Activated T-cell treated with anti-CD3 and anti-CD28 coated beads for 1 hour (primary cell): ENCODE results near the gene ROBO3.

Experiments used
- DNase-seq: peaks from one replicate; pipeline ENCODE4 v3.0.0-alpha.2; 2020; ENCODE audit warnings: low read depth

Gene ROBO3

GRCh38 chr11:124876818-124877630, 11.8 kb downstream of the ROBO3 start:
- no peak for DNase-seq

GRCh38 chr11:124877631-124877909, 12.3 kb downstream of the ROBO3 start:
- DNase-seq, result no peak

- no peak for DNase-seq
Measured at GRCh38 chr11:124877910-124878758, 12.9 kb downstream of the ROBO3 start.

GRCh38 chr11:124878759-124879492, 13.7 kb downstream of the ROBO3 start:
- no peak for DNase-seq

- DNase-seq, result no peak
Measured at GRCh38 chr11:124879493-124880289, 14.5 kb downstream of the ROBO3 start.

GRCh38 chr11:124880290-124880611, 15.0 kb downstream of the ROBO3 start:
- no peak for DNase-seq

GRCh38 chr11:124880958-124881357, 15.7 kb downstream of the ROBO3 start:
- DNase-seq, result no peak

- no peak for DNase-seq
Measured at GRCh38 chr11:124882339-124883071, 17.3 kb downstream of the ROBO3 start.

- no peak for DNase-seq
Measured at GRCh38 chr11:124884340-124884739, 19.1 kb downstream of the ROBO3 start.

- no peak for DNase-seq
Measured at GRCh38 chr11:124884869-124885479, 19.7 kb downstream of the ROBO3 start.

GRCh38 chr11:124886476-124886875, 21.2 kb downstream of the ROBO3 start:
- no peak for DNase-seq

GRCh38 chr11:124886978-124887666, 21.9 kb downstream of the ROBO3 start:
- DNase-seq, result no peak

GRCh38 chr11:124887667-124888013, 22.4 kb downstream of the ROBO3 start:
- no peak for DNase-seq

GRCh38 chr11:124889191-124890091, 24.2 kb downstream of the ROBO3 start:
- no peak for DNase-seq

GRCh38 chr11:124890151-124890550, 24.9 kb downstream of the ROBO3 start:
- no peak for DNase-seq

- DNase-seq, result no peak
Measured at GRCh38 chr11:124890683-124891372, 25.6 kb downstream of the ROBO3 start.

- DNase-seq, result no peak
Measured at GRCh38 chr11:124891373-124891861, 26.2 kb downstream of the ROBO3 start.

- no peak for DNase-seq
Measured at GRCh38 chr11:124892146-124892545, 26.9 kb downstream of the ROBO3 start.
